ENCODE results near the gene PFN3.
A peak's percentile ranks its signal among the peaks of the same experiment; 100 is the strongest.
"Not testable (repeated sequence)": the region's sequence is repeated elsewhere in the genome, so short reads cannot be mapped to it uniquely, and the experiment has no call there.

The PFN3 gene

GRCh38 chr5:177384134-177384533 lies 16.3 kb downstream of the PFN3 start, which contains the start of gene SLC34A1:
Gene SLC34A1 (plus strand): TSS chr5:177384434. CDS start chr5:177385742, 1,308 bp downstream.
- Mint-ChIP-seq H3K4me1 (peaks cover 23% of the 10 kb centered on the region), H3K36me3 (no peaks in the 10 kb centered on the region), H3K9me3 (no peaks in the 10 kb centered on the region), H3K4me3 (no peak within 1 kb of the TSS), H3K27ac (no peak within 1 kb of the TSS), H3K27me3 (peaks cover 9% of the 10 kb centered on the region)
- no peak for ATAC-seq (ENCODE audit: low read depth)
- DNase-seq (ENCODE audit: low spot score in 2 of 2) = no peak

GRCh38 chr5:177383181-177383580 lies 17.3 kb downstream of the PFN3 start:
- no peak overlapping the region for H3K4me3 Mint-ChIP-seq
- peaks cover 9% of the 10 kb centered on the region for H3K27me3 Mint-ChIP-seq
- no peaks in the 10 kb centered on the region for H3K9me3 Mint-ChIP-seq
- no peak overlapping the region for H3K27ac Mint-ChIP-seq
- DNase-seq (ENCODE audit: low spot score in 2 of 2) = no peak
- H3K36me3 Mint-ChIP-seq = no peaks in the 10 kb centered on the region
- peaks cover 14% of the 10 kb centered on the region for H3K4me1 Mint-ChIP-seq
- ATAC-seq (ENCODE audit: low read depth) = no peak

GRCh38 chr5:177382423-177383029 lies 17.9 kb downstream of the PFN3 start:
- Mint-ChIP-seq H3K27me3 (peaks cover 9% of the 10 kb centered on the region), H3K27ac (no peak overlapping the region), H3K36me3 (no peaks in the 10 kb centered on the region), H3K4me1 (peaks cover 10% of the 10 kb centered on the region), H3K9me3 (no peaks in the 10 kb centered on the region), H3K4me3 (no peak overlapping the region)
- DNase-seq (ENCODE audit: low spot score in 2 of 2) = no peak
- peak; percentile 37 for ATAC-seq (ENCODE audit: low read depth)

- DNase-seq (ENCODE audit: low spot score in 2 of 2) (no peak), ATAC-seq (ENCODE audit: low read depth) (no peak)
- Mint-ChIP-seq H3K27me3 (peaks cover 9% of the 10 kb centered on the region), H3K9me3 (no peaks in the 10 kb centered on the region), H3K36me3 (no peaks in the 10 kb centered on the region), H3K27ac (no peak overlapping the region), H3K4me1 (peaks cover 7% of the 10 kb centered on the region), H3K4me3 (no peak overlapping the region)
Measured at GRCh38 chr5:177380805-177381126, 19.7 kb downstream of the PFN3 start.

GRCh38 chr5:177378884-177379883 lies 21.3 kb downstream of the PFN3 start:
- ATAC-seq (ENCODE audit: low read depth) (no peak), DNase-seq (ENCODE audit: low spot score in 2 of 2) (no peak)
- no peaks in the 10 kb centered on the region for H3K9me3 Mint-ChIP-seq
- H3K27ac Mint-ChIP-seq = no peak overlapping the region
- no peaks in the 10 kb centered on the region for H3K36me3 Mint-ChIP-seq
- H3K4me1 Mint-ChIP-seq = peaks cover 10% of the 10 kb centered on the region
- peaks cover 4% of the 10 kb centered on the region for H3K27me3 Mint-ChIP-seq
- no peak overlapping the region for H3K4me3 Mint-ChIP-seq

GRCh38 chr5:177377851-177378776 lies 22.3 kb downstream of the PFN3 start:
- no peak overlapping the region for H3K27ac Mint-ChIP-seq
- H3K36me3 Mint-ChIP-seq = no peaks in the 10 kb centered on the region
- peaks cover 2% of the 10 kb centered on the region for H3K27me3 Mint-ChIP-seq
- H3K4me1 Mint-ChIP-seq = peaks cover 10% of the 10 kb centered on the region
- ATAC-seq (ENCODE audit: low read depth) = no peak
- DNase-seq (ENCODE audit: low spot score in 2 of 2) = no peak
- H3K9me3 Mint-ChIP-seq = no peaks in the 10 kb centered on the region
- H3K4me3 Mint-ChIP-seq = no peak overlapping the region

GRCh38 chr5:177376107-177376506 lies 24.4 kb downstream of the PFN3 start:
- DNase-seq (ENCODE audit: low spot score in 2 of 2) (no peak), ATAC-seq (ENCODE audit: low read depth) (no peak)
- Mint-ChIP-seq H3K36me3 (peaks cover 2% of the 10 kb centered on the region), H3K9me3 (no peaks in the 10 kb centered on the region), H3K27me3 (no peaks in the 10 kb centered on the region), H3K4me3 (no peak overlapping the region), H3K4me1 (peaks cover 26% of the 10 kb centered on the region), H3K27ac (no peak overlapping the region)

GRCh38 chr5:177375516-177375915 lies 24.9 kb downstream of the PFN3 start:
- H3K27me3 Mint-ChIP-seq; H3K36me3 Mint-ChIP-seq; H3K27ac Mint-ChIP-seq; H3K9me3 Mint-ChIP-seq; DNase-seq (ENCODE audit: low spot score in 2 of 2); H3K4me3 Mint-ChIP-seq: not testable (repeated sequence)
- peak; percentile 36 for ATAC-seq (ENCODE audit: low read depth)
- H3K4me1 Mint-ChIP-seq = peaks cover 26% of the 10 kb centered on the region

GRCh38 chr5:177374211-177374610 lies 26.2 kb downstream of the PFN3 start:
- Mint-ChIP-seq H3K27ac (no peak overlapping the region), H3K4me3 (no peak overlapping the region), H3K9me3 (no peaks in the 10 kb centered on the region), H3K27me3 (no peaks in the 10 kb centered on the region), H3K4me1 (peaks cover 23% of the 10 kb centered on the region), H3K36me3 (peaks cover 4% of the 10 kb centered on the region)
- no peak for ATAC-seq (ENCODE audit: low read depth)
- no peak for DNase-seq (ENCODE audit: low spot score in 2 of 2)

GRCh38 chr5:177373806-177374205 lies 26.7 kb downstream of the PFN3 start:
- peaks cover 8% of the 10 kb centered on the region for H3K36me3 Mint-ChIP-seq
- no peaks in the 10 kb centered on the region for H3K27me3 Mint-ChIP-seq
- H3K27ac Mint-ChIP-seq = no peak overlapping the region
- H3K9me3 Mint-ChIP-seq = no peaks in the 10 kb centered on the region
- DNase-seq (ENCODE audit: low spot score in 2 of 2) = no peak
- no peak for ATAC-seq (ENCODE audit: low read depth)
- peaks cover 26% of the 10 kb centered on the region for H3K4me1 Mint-ChIP-seq
- H3K4me3 Mint-ChIP-seq = no peak overlapping the region

GRCh38 chr5:177372910-177373309 lies 27.6 kb downstream of the PFN3 start:
- Mint-ChIP-seq H3K27ac (peak overlapping the region; percentile 38), H3K36me3 (peaks cover 15% of the 10 kb centered on the region), H3K9me3 (no peaks in the 10 kb centered on the region), H3K4me1 (peaks cover 32% of the 10 kb centered on the region), H3K4me3 (no peak overlapping the region), H3K27me3 (no peaks in the 10 kb centered on the region)
- ATAC-seq (ENCODE audit: low read depth) = no peak
- DNase-seq (ENCODE audit: low spot score in 2 of 2) = no peak

- H3K27me3 Mint-ChIP-seq = no peaks in the 10 kb centered on the region
- H3K4me1 Mint-ChIP-seq = peaks cover 32% of the 10 kb centered on the region
- no peak for ATAC-seq (ENCODE audit: low read depth)
- H3K4me3 Mint-ChIP-seq = no peak overlapping the region
- H3K27ac Mint-ChIP-seq = peak overlapping the region; percentile 38
- H3K36me3 Mint-ChIP-seq = peaks cover 15% of the 10 kb centered on the region
- no peak for DNase-seq (ENCODE audit: low spot score in 2 of 2)
- no peaks in the 10 kb centered on the region for H3K9me3 Mint-ChIP-seq
Measured at GRCh38 chr5:177372034-177372896, 28.2 kb downstream of the PFN3 start.
